Stomach smooth muscle (tissue), 2 donors: ENCODE results near the gene VOPP1.

Experiments used
- H3K27ac ChIP-seq: one replicate; pipeline ENCODE4 v1.7.0; 2013; ENCODE audit warnings: mild to moderate bottlenecking, low read length, inconsistent platforms
- H3K27me3 ChIP-seq, 2 donors: one replicate each; pipeline ENCODE4 v1.7.0; 2013; ENCODE audit warnings: low read length in 2 of 2; ENCODE audit not compliant: insufficient read depth in 2 of 2, control insufficient read depth in 1 of 2
- H3K36me3 ChIP-seq, 2 donors: one replicate each; pipeline ENCODE4 v1.7.0; 2013; ENCODE audit warnings: low read length in 2 of 2; ENCODE audit not compliant: control insufficient read depth in 2 of 2, insufficient read depth in 2 of 2
- H3K4me1 ChIP-seq: one replicate; pipeline ENCODE4 v1.7.0; 2013; ENCODE audit warnings: low read length; ENCODE audit not compliant: control insufficient read depth, insufficient read depth
- H3K4me3 ChIP-seq, 2 donors: one replicate each; pipeline ENCODE4 v1.7.0; 2013; ENCODE audit warnings: low read length in 2 of 2
- H3K9ac ChIP-seq, 2 donors: one replicate each; pipeline ENCODE4 v1.7.0; 2013; ENCODE audit warnings: low read length in 2 of 2, mild to moderate bottlenecking in 1 of 2
- H3K9me3 ChIP-seq, 2 donors: one replicate each; pipeline ENCODE4 v1.7.0; 2013; ENCODE audit warnings: low read length in 2 of 2; ENCODE audit not compliant: control insufficient read depth in 2 of 2
- donor health status: healthy.
- donor health status: Pancreatic carcinoma.

Gene VOPP1

DNA sequence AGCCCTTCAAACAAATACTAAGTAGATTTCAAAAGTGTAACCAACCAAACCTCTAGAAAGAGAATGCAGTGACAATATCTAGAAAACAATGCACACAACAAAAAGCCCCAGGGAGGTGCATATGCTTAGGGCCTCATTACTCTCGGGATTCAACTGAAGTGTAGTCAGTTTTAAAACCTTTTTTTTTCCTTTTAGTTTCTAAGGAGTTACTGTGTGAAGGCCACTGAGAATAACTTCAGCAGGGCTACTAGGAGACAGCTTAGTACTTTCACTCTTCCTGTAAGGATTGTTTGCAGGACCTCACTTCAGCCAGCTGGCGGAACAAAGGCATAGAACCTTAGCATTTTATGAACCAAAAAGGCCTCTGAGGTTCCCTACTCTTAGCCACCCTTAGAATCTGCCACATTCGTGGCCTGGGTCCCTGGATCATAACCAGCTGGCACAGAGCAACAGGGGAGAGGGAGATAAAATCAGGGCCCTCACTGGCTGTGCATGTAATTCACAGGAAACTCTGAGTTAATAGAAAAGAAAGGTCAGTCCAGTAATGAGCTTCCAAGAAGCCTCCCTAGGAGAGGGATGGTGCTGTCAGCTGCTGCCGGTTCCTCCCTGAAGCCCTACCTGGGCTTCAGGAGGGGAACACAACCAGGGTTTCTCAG lies 3.6 kb downstream of the VOPP1 start:
- Histone ChIP-seq H3K4me3 (no peak overlapping the region), H3K9me3 (no peaks in the 10 kb centered on the region), H3K27me3 (no peaks in the 10 kb centered on the region), H3K27ac (peak overlapping the region; percentile 6), H3K9ac (no peak overlapping the region), H3K4me1 (peaks cover 15% of the 10 kb centered on the region), H3K36me3 (no peaks in the 10 kb centered on the region)

DNA sequence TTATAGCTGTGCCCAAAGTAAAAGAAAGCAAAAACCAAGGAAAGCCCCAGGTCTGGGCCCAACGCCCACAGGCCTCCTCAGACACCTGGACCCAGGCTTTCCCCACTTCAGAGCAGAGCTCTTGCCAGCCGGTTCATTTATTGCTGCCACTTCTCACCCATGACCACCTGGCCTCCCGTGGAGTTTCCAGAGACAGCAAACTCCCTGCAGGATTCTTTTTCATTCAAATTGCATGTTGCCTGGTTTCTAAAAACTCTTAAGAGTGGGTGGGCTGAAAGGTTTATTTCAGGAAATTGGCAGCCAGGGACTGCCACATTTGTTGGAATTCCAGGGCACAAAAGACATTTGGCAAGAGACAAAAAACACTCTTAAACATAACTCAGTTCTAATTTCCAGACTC lies 4.7 kb downstream of the VOPP1 start:
- no peak overlapping the region for H3K27ac ChIP-seq
- H3K9ac ChIP-seq = no peak overlapping the region
- H3K4me1 ChIP-seq = peaks cover 4% of the 10 kb centered on the region
- H3K4me3 ChIP-seq = no peak overlapping the region
- no peaks in the 10 kb centered on the region for H3K9me3 ChIP-seq
- no peaks in the 10 kb centered on the region for H3K36me3 ChIP-seq
- H3K27me3 ChIP-seq = no peaks in the 10 kb centered on the region

DNA sequence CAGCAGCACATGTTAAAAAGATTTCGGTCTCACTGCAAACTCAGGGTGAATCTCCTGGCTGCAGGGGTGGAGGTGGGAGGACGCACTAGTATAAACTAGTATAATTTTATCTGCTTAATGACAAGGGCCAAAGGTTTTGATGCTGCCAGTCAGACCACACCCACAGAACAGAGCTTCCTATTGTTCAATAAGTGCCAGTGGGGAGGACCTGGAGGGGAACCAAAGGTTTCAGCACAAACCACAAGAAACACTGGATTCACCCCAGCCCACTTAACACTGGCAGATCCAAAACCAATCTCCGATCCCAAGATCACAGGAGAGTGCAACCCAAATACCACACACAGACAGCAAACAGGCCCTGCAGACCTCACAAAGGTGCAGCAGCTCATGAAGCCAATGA lies 6.6 kb downstream of the VOPP1 start:
- no peak overlapping the region for H3K27ac ChIP-seq
- H3K4me1 ChIP-seq = peaks cover 4% of the 10 kb centered on the region

DNA sequence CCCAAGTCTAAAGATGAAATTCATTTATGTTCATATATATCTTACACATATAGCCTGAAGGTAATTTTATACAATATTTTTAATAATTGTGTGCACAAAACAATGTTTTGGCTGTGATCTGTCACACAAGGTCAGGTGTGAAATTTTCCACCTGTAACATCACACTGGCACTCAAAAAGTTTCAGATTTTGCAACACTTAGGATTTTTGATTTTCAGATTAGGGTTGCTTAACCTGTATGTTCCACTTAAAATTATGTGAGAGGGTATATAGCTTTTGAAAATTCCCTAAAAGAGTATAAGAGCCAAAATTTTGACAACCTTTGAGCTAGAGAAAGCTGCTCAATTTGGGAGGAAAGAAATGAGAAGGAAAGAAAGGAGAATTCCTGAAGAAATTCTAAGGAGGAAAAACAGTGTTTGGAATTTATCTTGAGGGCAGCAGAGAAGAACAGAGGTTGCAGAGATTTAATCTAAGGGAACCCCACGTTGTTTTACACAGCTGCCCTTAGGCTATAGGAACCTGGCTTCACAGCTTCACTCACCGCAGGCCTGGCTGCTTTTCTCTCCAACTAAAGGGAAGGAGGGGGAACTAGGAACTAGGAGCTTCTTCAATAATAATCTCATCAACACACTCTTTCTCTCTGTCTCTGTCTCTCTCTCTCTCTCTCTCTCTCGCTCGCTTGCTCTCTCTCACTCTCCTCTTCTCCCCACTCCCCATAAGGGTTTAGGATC lies 8.5 kb downstream of the VOPP1 start:
- Histone ChIP-seq H3K27ac (no peak overlapping the region), H3K4me3 (no peak overlapping the region), H3K9me3 (no peaks in the 10 kb centered on the region), H3K4me1 (no peaks in the 10 kb centered on the region), H3K27me3 (no peaks in the 10 kb centered on the region), H3K36me3 (no peaks in the 10 kb centered on the region), H3K9ac (no peak overlapping the region)

More for the DNA sequence above, 6.6 kb downstream of the VOPP1 start:
- no peaks in the 10 kb centered on the region for H3K27me3 ChIP-seq
- no peaks in the 10 kb centered on the region for H3K36me3 ChIP-seq
- no peak overlapping the region for H3K4me3 ChIP-seq
- no peak overlapping the region for H3K9ac ChIP-seq
- no peaks in the 10 kb centered on the region for H3K9me3 ChIP-seq

DNA sequence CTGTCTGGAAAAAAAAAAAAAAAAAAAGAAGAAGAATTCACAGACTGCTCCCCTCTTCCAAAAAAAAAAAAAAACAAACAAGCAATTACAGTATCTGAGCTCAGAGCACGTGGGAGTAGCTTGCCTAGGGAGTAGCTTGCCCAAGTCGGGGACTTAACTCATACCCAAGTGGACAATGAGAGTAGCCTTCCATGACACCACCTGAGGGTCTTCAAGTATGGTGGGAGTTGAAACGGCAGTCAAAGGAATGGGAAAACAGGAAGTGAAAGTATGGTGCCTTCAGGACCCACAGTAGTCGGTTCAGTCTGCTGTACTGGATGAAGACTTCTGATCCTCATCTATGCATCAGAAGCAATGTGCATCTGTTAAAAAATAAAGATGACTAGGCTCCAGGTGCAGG lies 10.6 kb downstream of the VOPP1 start:
- no peaks in the 10 kb centered on the region for H3K36me3 ChIP-seq
- no peaks in the 10 kb centered on the region for H3K27me3 ChIP-seq
- H3K4me3 ChIP-seq = no peak overlapping the region
- H3K4me1 ChIP-seq = no peaks in the 10 kb centered on the region
- H3K9ac ChIP-seq = no peak overlapping the region
- H3K9me3 ChIP-seq = no peaks in the 10 kb centered on the region
- no peak overlapping the region for H3K27ac ChIP-seq

DNA sequence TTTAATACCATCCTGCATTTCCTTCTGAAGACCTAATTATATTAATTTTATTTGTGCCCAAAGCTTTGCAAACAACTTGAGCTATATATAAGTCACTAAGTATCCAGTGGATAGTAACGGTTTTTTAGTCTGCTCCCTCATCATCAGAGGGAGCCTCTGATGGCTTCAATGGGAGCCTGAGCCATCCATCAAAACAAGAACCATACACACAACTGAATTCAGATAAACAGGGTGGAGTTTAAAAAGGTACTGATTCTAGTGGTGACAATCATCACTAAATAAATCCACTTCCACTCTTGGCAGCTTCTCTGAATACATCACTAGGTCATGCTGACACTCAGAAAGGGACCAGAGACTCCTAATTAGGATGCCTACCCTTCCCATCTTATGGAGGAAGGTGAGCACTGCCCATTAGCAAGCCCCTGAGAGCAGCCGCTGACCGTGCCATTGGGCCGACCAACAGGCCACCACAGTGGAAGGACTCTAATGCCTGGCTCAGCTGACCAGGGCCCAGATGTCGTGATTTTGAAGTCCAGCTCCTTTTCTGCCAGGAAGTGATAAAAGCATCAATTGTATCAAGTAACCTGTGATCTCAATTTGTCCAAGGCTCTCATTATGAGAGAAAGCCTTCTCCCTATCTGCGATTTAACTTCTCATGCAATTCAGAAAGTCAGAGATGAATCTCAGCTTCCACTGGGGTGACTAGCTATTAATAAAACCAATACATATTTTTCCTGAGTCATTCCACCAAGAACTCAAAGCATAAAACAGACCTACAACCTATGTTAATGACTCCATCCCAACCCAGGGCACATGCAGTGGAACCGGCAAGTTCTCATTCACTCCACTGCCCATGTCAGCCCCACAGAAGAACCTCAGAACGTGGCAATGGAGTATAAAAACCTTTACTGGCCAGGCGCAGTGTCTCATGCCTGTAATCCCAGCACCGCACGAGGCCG lies 13.1 kb downstream of the VOPP1 start:
- no peak overlapping the region for H3K27ac ChIP-seq
- no peak overlapping the region for H3K9ac ChIP-seq
- no peak overlapping the region for H3K4me3 ChIP-seq
- H3K4me1 ChIP-seq = peaks cover under 1% of the 10 kb centered on the region
- no peaks in the 10 kb centered on the region for H3K9me3 ChIP-seq
- no peaks in the 10 kb centered on the region for H3K27me3 ChIP-seq
- no peaks in the 10 kb centered on the region for H3K36me3 ChIP-seq

DNA sequence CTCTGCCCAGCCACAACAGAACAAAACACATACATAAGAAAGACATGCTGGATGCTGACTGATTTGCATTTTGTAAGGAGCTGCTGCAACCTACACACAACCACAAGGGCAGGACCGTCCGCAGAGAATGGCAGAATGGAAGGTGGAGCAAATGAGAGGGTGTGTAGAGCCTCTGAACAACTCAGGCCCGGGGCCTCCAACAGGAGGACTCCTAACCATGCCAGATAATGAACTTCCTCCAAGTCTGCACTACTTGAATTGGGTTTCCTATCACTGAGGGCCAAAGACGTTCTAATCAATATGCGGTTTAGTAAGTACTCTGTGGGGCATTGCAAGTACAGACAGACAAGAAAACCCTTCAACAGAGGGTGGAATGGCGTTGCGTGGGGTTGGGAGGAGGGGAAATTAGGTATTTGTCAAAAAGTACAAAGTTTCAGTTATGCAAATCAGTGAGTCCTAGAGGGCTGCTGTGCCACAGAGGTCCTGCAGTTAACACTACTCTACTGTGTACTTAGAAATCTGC lies 14.6 kb downstream of the VOPP1 start:
- H3K9ac ChIP-seq = no peak overlapping the region
- H3K4me3 ChIP-seq = no peak overlapping the region
- peaks cover 11% of the 10 kb centered on the region for H3K4me1 ChIP-seq
- H3K27ac ChIP-seq = no peak overlapping the region
- H3K9me3 ChIP-seq = no peaks in the 10 kb centered on the region
- no peaks in the 10 kb centered on the region for H3K36me3 ChIP-seq
- H3K27me3 ChIP-seq = no peaks in the 10 kb centered on the region

DNA sequence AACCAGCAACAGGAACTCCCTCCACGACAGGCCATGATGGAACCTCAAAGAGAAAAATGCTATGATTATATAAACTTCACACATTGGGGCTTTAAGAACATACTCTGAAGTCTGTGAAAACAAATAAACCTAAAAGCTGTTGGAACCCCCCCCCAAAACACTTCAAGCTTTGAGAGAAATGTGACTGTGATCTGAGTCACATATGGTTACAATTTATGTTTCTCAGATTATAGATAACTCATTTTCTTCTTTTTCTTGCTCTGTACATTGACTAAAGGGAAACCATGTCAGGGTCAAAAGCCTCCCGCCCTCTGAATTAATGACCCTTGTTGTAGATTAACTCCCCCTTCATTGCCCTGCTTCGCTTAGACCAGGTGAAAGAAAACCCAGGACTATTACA lies 15.8 kb downstream of the VOPP1 start:
- Histone ChIP-seq H3K4me3 (no peak overlapping the region), H3K4me1 (peaks cover 17% of the 10 kb centered on the region), H3K9ac (no peak overlapping the region), H3K36me3 (no peaks in the 10 kb centered on the region), H3K9me3 (no peaks in the 10 kb centered on the region), H3K27ac (no peak overlapping the region), H3K27me3 (no peaks in the 10 kb centered on the region)

DNA sequence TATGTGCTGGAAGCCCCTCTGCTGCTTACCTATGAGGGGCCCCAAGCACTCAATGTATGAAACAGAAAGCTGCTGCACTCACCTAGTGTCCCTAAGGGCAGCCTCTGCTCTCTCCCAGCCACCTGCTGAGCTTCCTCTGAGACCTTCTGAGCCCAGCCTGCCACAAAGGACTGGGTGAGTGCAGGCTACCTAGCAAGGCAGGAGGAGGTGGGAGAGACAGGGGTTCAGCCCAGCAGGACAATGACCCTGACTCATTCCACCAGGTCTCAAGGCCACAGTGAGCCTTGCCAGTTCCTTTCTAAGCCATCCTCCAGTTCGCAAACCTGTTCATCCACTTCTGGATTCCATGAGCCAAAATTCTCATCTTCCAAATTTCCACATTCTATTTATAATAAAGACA lies 16.3 kb downstream of the VOPP1 start:
- peaks cover 17% of the 10 kb centered on the region for H3K4me1 ChIP-seq
- no peaks in the 10 kb centered on the region for H3K27me3 ChIP-seq
- no peak overlapping the region for H3K4me3 ChIP-seq
- no peaks in the 10 kb centered on the region for H3K36me3 ChIP-seq
- no peak overlapping the region for H3K27ac ChIP-seq
- no peak overlapping the region for H3K9ac ChIP-seq
- no peaks in the 10 kb centered on the region for H3K9me3 ChIP-seq

DNA sequence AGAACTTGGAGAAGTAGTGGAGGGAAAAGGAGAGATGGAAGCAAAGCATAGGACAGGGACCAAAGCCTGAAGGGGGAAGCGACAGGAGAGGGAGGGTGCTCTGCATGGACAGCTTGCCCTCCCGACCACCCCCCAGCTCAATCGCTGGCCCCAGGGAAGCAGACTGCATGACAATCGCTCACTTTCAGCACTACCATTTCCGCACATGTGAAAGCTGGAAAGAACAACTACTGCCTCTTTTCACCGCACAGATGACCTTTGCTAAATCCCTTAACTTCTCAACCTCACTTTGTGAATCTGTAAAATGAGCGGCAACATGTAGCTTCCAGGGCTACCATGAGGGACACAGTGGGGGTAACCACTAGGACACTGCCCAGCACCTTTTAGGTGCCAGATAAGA lies 17.1 kb downstream of the VOPP1 start:
- Histone ChIP-seq H3K27ac (no peak overlapping the region), H3K36me3 (no peaks in the 10 kb centered on the region), H3K9me3 (no peaks in the 10 kb centered on the region), H3K27me3 (no peaks in the 10 kb centered on the region), H3K4me1 (peaks cover 17% of the 10 kb centered on the region), H3K9ac (no peak overlapping the region), H3K4me3 (no peak overlapping the region)
